Esophagus (tissue), 2 donors: ENCODE measurements around the gene LIME1. TPM values are rescaled to one million over a fixed set of nuclear protein-coding genes. Genes with fewer than 3 reads are reported as not detected.

ENCODE experiments used
- H3K27ac ChIP-seq, 2 donors: one replicate each; pipeline ENCODE4 v1.5.1; 2013; ENCODE audit warnings: low read depth in 2 of 2, mild to moderate bottlenecking in 2 of 2, inconsistent platforms in 1 of 2, low read length in 1 of 2, moderate library complexity in 1 of 2
- H3K27me3 ChIP-seq, 2 donors: one replicate each; pipeline ENCODE4 v1.6.1; 2013; ENCODE audit warnings: low read length in 2 of 2, control low read depth in 1 of 2, mild to moderate bottlenecking in 1 of 2; ENCODE audit not compliant: insufficient read depth in 2 of 2, control insufficient read depth in 1 of 2
- H3K36me3 ChIP-seq, 2 donors: one replicate each; pipeline ENCODE4 v1.6.1; 2013; ENCODE audit warnings: low read length in 1 of 2; ENCODE audit not compliant: control insufficient read depth in 2 of 2, insufficient read depth in 2 of 2
- H3K4me1 ChIP-seq, 2 donors: one replicate each; pipeline ENCODE4 v1.6.1; 2013; ENCODE audit warnings: low read length in 1 of 2; ENCODE audit not compliant: control insufficient read depth in 2 of 2, insufficient read depth in 2 of 2
- H3K4me3 ChIP-seq, 2 donors: one replicate each; pipeline ENCODE4 v1.5.1; 2013; ENCODE audit warnings: low read length in 2 of 2, mild to moderate bottlenecking in 2 of 2, low read depth in 1 of 2, moderate library complexity in 1 of 2
- H3K9me3 ChIP-seq, 2 donors: one replicate each; pipeline ENCODE4 v1.6.1; 2013; ENCODE audit warnings: mild to moderate bottlenecking in 2 of 2, low read depth in 1 of 2, low read length in 1 of 2, moderate library complexity in 1 of 2; ENCODE audit not compliant: control insufficient read depth in 2 of 2, insufficient read depth in 1 of 2
- WGBS, 2 donors: extraction: QIAGEN DNeasy Blood & Tissue Kit; methylation state at CpG; one replicate each; pipeline ENCODE4 v1.1.7; 2013; 5-methylcytosine and 5-hydroxymethylcytosine counted together
- polyA plus RNA-seq, 2 donors: library from polyadenylated mRNA; stranded (reverse); fragments of 200-250 nt; gene quantifications; one replicate each; pipeline ENCODE4 v1.2.3, GENCODE V29; 2013
- donor health status: healthy with polysubstance abuse.
- donor health status: Bipolar disorder and iron deficiency.

Gene LIME1
- polyA plus RNA-seq, 2 donors = 12.6 to 24.5 TPM

GRCh38 chr20:63692436-63693082, 43.9 kb upstream of the LIME1 start:
- 66 to 69% methylated on average over 20 of the region's 20 CpGs for WGBS, 2 donors
- Histone ChIP-seq H3K4me1 (peaks cover 13 to 37% of the 10 kb centered on the region in 2 donors), H3K36me3 (peaks cover 0 to 3% of the 10 kb centered on the region in 2 donors), H3K27me3 (no peaks in the 10 kb centered on the region), H3K9me3 (no peaks in the 10 kb centered on the region), H3K27ac (peak overlapping the region; percentile 11 to 16), H3K4me3 (no peak overlapping the region)

DNA sequence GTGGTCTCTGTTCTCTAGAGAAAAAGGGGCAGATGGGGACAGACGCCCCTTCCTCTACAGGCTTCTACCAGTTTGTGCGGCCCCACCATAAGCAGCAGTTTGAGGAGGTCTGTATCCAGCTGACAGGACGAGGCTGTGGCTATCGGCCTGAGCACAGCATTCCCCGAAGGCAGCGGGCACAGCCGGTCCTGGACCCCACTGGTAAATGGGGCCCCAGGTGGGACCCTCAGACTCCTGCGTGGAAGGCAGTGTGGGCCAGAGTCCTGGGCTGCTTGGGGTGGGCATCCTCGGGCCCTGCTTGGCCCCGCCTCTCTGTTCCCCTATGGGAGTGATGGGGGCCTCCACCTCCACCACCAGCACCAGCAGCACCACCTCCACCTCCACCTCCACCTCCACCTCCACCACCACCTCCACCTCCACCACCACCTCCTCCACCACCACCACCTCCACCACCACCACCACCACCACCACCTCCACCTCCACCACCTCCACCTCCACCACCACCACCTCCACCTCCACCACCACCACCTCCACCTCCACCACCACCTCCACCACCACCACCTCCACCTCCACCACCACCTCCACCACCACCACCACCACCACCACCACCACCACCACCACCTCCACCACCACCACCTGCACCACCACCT, 43.3 kb upstream of the LIME1 start:
- Histone ChIP-seq H3K4me1 (peaks cover 13 to 39% of the 10 kb centered on the region in 2 donors), H3K4me3 (no peak overlapping the region), H3K9me3 (no peaks in the 10 kb centered on the region), H3K27ac (no peak overlapping the region), H3K36me3 (peaks cover 0 to 3% of the 10 kb centered on the region in 2 donors), H3K27me3 (no peaks in the 10 kb centered on the region)
- WGBS, 2 donors = 89 to 91% methylated on average over 7 to 10 of the region's 10 CpGs

- Histone ChIP-seq H3K36me3 (peaks cover 0 to 3% of the 10 kb centered on the region in 2 donors), H3K4me3 (no peak overlapping the region), H3K27me3 (no peaks in the 10 kb centered on the region), H3K27ac (no peak overlapping the region), H3K4me1 (peaks cover 13 to 39% of the 10 kb centered on the region in 2 donors), H3K9me3 (no peaks in the 10 kb centered on the region)
- WGBS, 2 donors = 90 to 95% methylated on average over 20 to 21 of the region's 21 CpGs
These were observed 42.5 kb upstream of the LIME1 start for GRCh38 chr20:63693733-63694583.

DNA sequence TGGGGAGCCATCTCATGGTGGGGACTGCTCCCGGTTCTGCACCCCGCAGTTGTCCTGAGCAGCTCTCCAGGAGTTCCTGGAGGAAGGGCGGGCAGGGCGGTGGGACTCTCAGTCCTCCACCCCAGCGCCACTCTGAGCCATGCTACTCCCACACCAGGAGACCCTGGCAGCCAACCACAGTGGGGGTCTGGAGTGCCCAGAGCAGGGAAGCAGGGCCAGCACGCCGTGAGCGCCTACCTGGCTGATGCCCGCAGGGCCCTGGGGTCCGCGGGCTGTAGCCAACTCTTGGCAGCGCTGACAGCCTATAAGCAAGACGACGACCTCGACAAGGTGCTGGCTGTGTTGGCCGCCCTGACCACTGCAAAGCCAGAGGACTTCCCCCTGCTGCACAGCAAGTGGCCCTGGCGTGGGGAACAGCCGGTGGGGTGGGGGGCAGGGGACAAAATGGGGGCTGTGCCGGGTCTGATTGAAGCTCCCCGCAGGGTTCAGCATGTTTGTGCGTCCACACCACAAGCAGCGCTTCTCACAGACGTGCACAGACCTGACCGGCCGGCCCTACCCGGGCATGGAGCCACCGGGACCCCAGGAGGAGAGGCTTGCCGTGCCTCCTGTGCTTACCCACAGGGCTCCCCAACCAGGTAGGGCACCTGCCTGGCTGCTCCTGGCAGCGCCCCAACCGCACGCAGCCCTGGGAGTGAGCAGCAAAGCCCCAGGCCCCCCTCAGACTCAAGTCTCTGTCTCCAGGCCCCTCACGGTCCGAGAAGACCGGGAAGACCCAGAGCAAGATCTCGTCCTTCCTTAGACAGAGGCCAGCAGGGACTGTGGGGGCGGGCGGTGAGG, 41.7 kb upstream of the LIME1 start:
- no peaks in the 10 kb centered on the region for H3K27me3 ChIP-seq
- peak overlapping the region in 1 of 2 donors; percentile 19 for H3K27ac ChIP-seq
- 59 to 79% methylated on average over 37 of the region's 37 CpGs for WGBS, 2 donors
- H3K4me1 ChIP-seq = peaks cover 13 to 43% of the 10 kb centered on the region in 2 donors
- peaks cover 0 to 3% of the 10 kb centered on the region in 2 donors for H3K36me3 ChIP-seq
- H3K4me3 ChIP-seq = no peak overlapping the region
- H3K9me3 ChIP-seq = no peaks in the 10 kb centered on the region

GRCh38 chr20:63695424-63696305, 40.8 kb upstream of the LIME1 start:
- Histone ChIP-seq H3K27me3 (no peaks in the 10 kb centered on the region), H3K27ac (peak overlapping the region in 1 of 2 donors; percentile 43), H3K36me3 (peaks cover 0 to 3% of the 10 kb centered on the region in 2 donors), H3K4me1 (peaks cover 13 to 42% of the 10 kb centered on the region in 2 donors), H3K9me3 (no peaks in the 10 kb centered on the region), H3K4me3 (no peak overlapping the region)
- WGBS, 2 donors = 45 to 65% methylated on average over 25 of the region's 25 CpGs

- Histone ChIP-seq H3K4me3 (no peak overlapping the region), H3K4me1 (peaks cover 13 to 36% of the 10 kb centered on the region in 2 donors), H3K9me3 (no peaks in the 10 kb centered on the region), H3K27me3 (no peaks in the 10 kb centered on the region), H3K36me3 (peaks cover 0 to 3% of the 10 kb centered on the region in 2 donors), H3K27ac (peak overlapping the region in 1 of 2 donors; percentile 8)
- 11 to 23% methylated on average over 6 of the region's 6 CpGs for WGBS, 2 donors
These were observed 40.2 kb upstream of the LIME1 start for GRCh38 chr20:63696306-63696627.

GRCh38 chr20:63696628-63697356, 39.7 kb upstream of the LIME1 start, which contains the start of gene TNFRSF6B:
Gene TNFRSF6B, plus strand, starts transcription at chr20:63696652. Its CDS starts 116 bp downstream, at chr20:63696768.
- Histone ChIP-seq H3K4me3 (peak within 1 kb of the TSS; percentile 7 to 31), H3K9me3 (no peaks in the 10 kb centered on the region), H3K27ac (peak within 1 kb of the TSS; percentile 8 to 43), H3K36me3 (peaks cover 0 to 3% of the 10 kb centered on the region in 2 donors), H3K27me3 (no peaks in the 10 kb centered on the region), H3K4me1 (peaks cover 13 to 33% of the 10 kb centered on the region in 2 donors)
- 11 to 15% methylated on average over 45 to 52 of the region's 52 CpGs for WGBS, 2 donors

DNA sequence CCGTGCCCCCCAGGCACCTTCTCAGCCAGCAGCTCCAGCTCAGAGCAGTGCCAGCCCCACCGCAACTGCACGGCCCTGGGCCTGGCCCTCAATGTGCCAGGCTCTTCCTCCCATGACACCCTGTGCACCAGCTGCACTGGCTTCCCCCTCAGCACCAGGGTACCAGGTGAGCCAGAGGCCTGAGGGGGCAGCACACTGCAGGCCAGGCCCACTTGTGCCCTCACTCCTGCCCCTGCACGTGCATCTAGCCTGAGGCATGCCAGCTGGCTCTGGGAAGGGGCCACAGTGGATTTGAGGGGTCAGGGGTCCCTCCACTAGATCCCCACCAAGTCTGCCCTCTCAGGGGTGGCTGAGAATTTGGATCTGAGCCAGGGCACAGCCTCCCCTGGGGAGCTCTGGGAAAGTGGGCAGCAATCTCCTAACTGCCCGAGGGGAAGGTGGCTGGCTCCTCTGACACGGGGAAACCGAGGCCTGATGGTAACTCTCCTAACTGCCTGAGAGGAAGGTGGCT, 39.1 kb upstream of the LIME1 start:
- Histone ChIP-seq H3K4me1 (peaks cover 13 to 30% of the 10 kb centered on the region in 2 donors), H3K27me3 (no peaks in the 10 kb centered on the region), H3K4me3 (peak overlapping the region; percentile 7 to 31), H3K36me3 (peaks cover 0 to 3% of the 10 kb centered on the region in 2 donors), H3K27ac (no peak overlapping the region), H3K9me3 (no peaks in the 10 kb centered on the region)
- WGBS, 2 donors = 34 to 54% methylated on average over 6 to 7 of the region's 7 CpGs
